Measurements from ENCODE around the gene GADL1. TPM values are rescaled to one million over a fixed set of nuclear protein-coding genes. Genes with fewer than 3 reads are reported as not detected.

The GADL1 gene
- total and polyA plus RNA-seq, 2 donors from 2014 or later = 0.22 to 0.54 TPM

- no peak for DNase-seq
- FAIRE-seq = no peak
- H3K27me3 ChIP-seq (ENCODE audit: control insufficient read depth, insufficient read depth, low read length) = no peaks in the 10 kb centered on the region
- TF ChIP-seq CTCF (IDR thresholded peaks at IDR 0.05; ENCODE audit: borderline replicate concordance, extremely low read depth, insufficient read depth) = no peak
- H3K4me3 ChIP-seq (ENCODE audit: low read length in 3 of 3) = no peak overlapping the region
- no peaks in the 10 kb centered on the region for H3K36me3 ChIP-seq (ENCODE audit: control insufficient read depth in 2 of 3, insufficient read depth in 3 of 3, low read length in 3 of 3)
- no peaks in the 10 kb centered on the region for H3K9me3 ChIP-seq (ENCODE audit: control insufficient read depth in 2 of 3, insufficient read depth in 1 of 3, low read length in 3 of 3)
- no peaks in the 10 kb centered on the region for H3K4me1 ChIP-seq (ENCODE audit: control insufficient read depth in 2 of 3, insufficient read depth in 2 of 3, low read depth in 1 of 3, low read length in 3 of 3)
- H3K9ac ChIP-seq (ENCODE audit: low read length in 3 of 3) = no peak overlapping the region
- no peak overlapping the region for H3K27ac ChIP-seq (ENCODE audit: low read depth in 2 of 2, low read length in 2 of 2)
- intact Hi-C loops (cut with DNase I) = no loop called here
Measured at GRCh38 chr3:30858894-30859389, 35.5 kb downstream of the GADL1 start.

GRCh38 chr3:30855400-30856292, 38.8 kb downstream of the GADL1 start:
- Histone ChIP-seq H3K4me1 (ENCODE audit: control insufficient read depth in 2 of 3, insufficient read depth in 2 of 3, low read depth in 1 of 3, low read length in 3 of 3) (no peaks in the 10 kb centered on the region), H3K9ac (ENCODE audit: low read length in 3 of 3) (no peak overlapping the region), H3K27me3 (ENCODE audit: control insufficient read depth, insufficient read depth, low read length) (no peaks in the 10 kb centered on the region), H3K4me3 (ENCODE audit: low read length in 3 of 3) (no peak overlapping the region), H3K9me3 (ENCODE audit: control insufficient read depth in 2 of 3, insufficient read depth in 1 of 3, low read length in 3 of 3) (no peaks in the 10 kb centered on the region), H3K27ac (ENCODE audit: low read depth in 2 of 2, low read length in 2 of 2) (no peak overlapping the region), H3K36me3 (ENCODE audit: control insufficient read depth in 2 of 3, insufficient read depth in 3 of 3, low read length in 3 of 3) (no peaks in the 10 kb centered on the region)
- intact Hi-C loops (cut with DNase I) = no loop called here
- FAIRE-seq = no peak
- no peak for TF ChIP-seq CTCF (IDR thresholded peaks at IDR 0.05; ENCODE audit: borderline replicate concordance, extremely low read depth, insufficient read depth)
- peak in 2 of 5 donors; percentile 22 to 38 for DNase-seq

GRCh38 chr3:30852833-30853232, 41.6 kb downstream of the GADL1 start:
- H3K27me3 ChIP-seq (ENCODE audit: control insufficient read depth, insufficient read depth, low read length) = no peaks in the 10 kb centered on the region
- no peaks in the 10 kb centered on the region for H3K4me1 ChIP-seq (ENCODE audit: control insufficient read depth in 2 of 3, insufficient read depth in 2 of 3, low read depth in 1 of 3, low read length in 3 of 3)
- intact Hi-C loops (cut with DNase I) = no loop called here
- TF ChIP-seq CTCF (IDR thresholded peaks at IDR 0.05; ENCODE audit: borderline replicate concordance, extremely low read depth, insufficient read depth) = no peak
- no peaks in the 10 kb centered on the region for H3K9me3 ChIP-seq (ENCODE audit: control insufficient read depth in 2 of 3, insufficient read depth in 1 of 3, low read length in 3 of 3)
- H3K27ac ChIP-seq (ENCODE audit: low read depth in 2 of 2, low read length in 2 of 2) = no peak overlapping the region
- DNase-seq = no peak
- no peaks in the 10 kb centered on the region for H3K36me3 ChIP-seq (ENCODE audit: control insufficient read depth in 2 of 3, insufficient read depth in 3 of 3, low read length in 3 of 3)
- H3K9ac ChIP-seq (ENCODE audit: low read length in 3 of 3) = no peak overlapping the region
- H3K4me3 ChIP-seq (ENCODE audit: low read length in 3 of 3) = no peak overlapping the region
- no peak for FAIRE-seq

Measured in kidney (tissue), 14 donors.